Fibroblast of lung (primary cell): ENCODE measurements around the gene RPH3AL.

Source experiments
- CTCF ChIP-seq, 2 donors: IDR thresholded peaks in 1 of 2; conservative IDR thresholded peaks in 1 of 2; 1 replicate in 1 of 2; 2 replicates in 1 of 2; pipeline ENCODE4 v1.5.1; 2011 to 2012; ENCODE audit warnings: low read length in 2 of 2, control low read depth in 1 of 2, inconsistent platforms in 1 of 2, low read depth in 1 of 2, mild to moderate bottlenecking in 1 of 2
- EZH2 ChIP-seq: IDR thresholded peaks from 2 replicates; pipeline ENCODE4 v1.5.1; 2012; ENCODE audit warnings: low read length, control low read depth, mild to moderate bottlenecking; ENCODE audit errors: missing control alignments

GRCh38 chr17:372157-373152, 19.8 kb upstream of the RPH3AL start:
- no peak for TF ChIP-seq CTCF (conservative IDR thresholded peaks at IDR 0.05 in 1 of 2, IDR thresholded peaks at IDR 0.05 in 1 of 2; ENCODE audit: low read depth in 1 of 2, low read length in 2 of 2)
- TF ChIP-seq EZH2, result no peak
